Measurements from ENCODE around the gene KRTAP3-1.

The KRTAP3-1 gene

GRCh38 chr17:40997361-40997760, 11.6 kb downstream of the KRTAP3-1 start:
- no peaks in the 10 kb centered on the region for H3K27me3 ChIP-seq (ENCODE audit: insufficient read depth, low read depth)
- no peaks in the 10 kb centered on the region for H4K20me1 ChIP-seq (ENCODE audit: insufficient read depth)
- TF ChIP-seq CTCF (conservative IDR thresholded peaks at IDR 0.05; ENCODE audit: low read depth, low read length) = no peak
- no peaks in the 10 kb centered on the region for H3K4me1 ChIP-seq (ENCODE audit: low read depth, poor library complexity, severe bottlenecking)
- H3K79me2 ChIP-seq (ENCODE audit: insufficient read depth, low read depth) = no peaks in the 10 kb centered on the region
- no peak overlapping the region for H3K4me3 ChIP-seq (IDR thresholded peaks at IDR 0.05; ENCODE audit: insufficient read depth, low read depth, low read length)
- H3K36me3 ChIP-seq (ENCODE audit: insufficient read depth) = no peaks in the 10 kb centered on the region
- no peak overlapping the region for H3K27ac ChIP-seq
- no peak overlapping the region for H3K9ac ChIP-seq
- H3K4me2 ChIP-seq = no peak overlapping the region
- H2AFZ ChIP-seq (ENCODE audit: low read depth) = no peak overlapping the region

- H2AFZ ChIP-seq (ENCODE audit: low read depth) = no peak overlapping the region
- no peaks in the 10 kb centered on the region for H4K20me1 ChIP-seq (ENCODE audit: insufficient read depth)
- no peaks in the 10 kb centered on the region for H3K27me3 ChIP-seq (ENCODE audit: insufficient read depth, low read depth)
- no peak overlapping the region for H3K27ac ChIP-seq
- H3K4me1 ChIP-seq (ENCODE audit: low read depth, poor library complexity, severe bottlenecking) = no peaks in the 10 kb centered on the region
- H3K79me2 ChIP-seq (ENCODE audit: insufficient read depth, low read depth) = no peaks in the 10 kb centered on the region
- TF ChIP-seq CTCF (conservative IDR thresholded peaks at IDR 0.05; ENCODE audit: low read depth, low read length) = no peak
- H3K4me2 ChIP-seq = no peak overlapping the region
- no peaks in the 10 kb centered on the region for H3K36me3 ChIP-seq (ENCODE audit: insufficient read depth)
- no peak overlapping the region for H3K4me3 ChIP-seq (IDR thresholded peaks at IDR 0.05; ENCODE audit: insufficient read depth, low read depth, low read length)
- no peak overlapping the region for H3K9ac ChIP-seq
Measured at GRCh38 chr17:40996829-40997228, 12.1 kb downstream of the KRTAP3-1 start.

- Histone ChIP-seq H3K36me3 (ENCODE audit: insufficient read depth) (no peaks in the 10 kb centered on the region), H3K4me3 (IDR thresholded peaks at IDR 0.05; ENCODE audit: insufficient read depth, low read depth, low read length) (no peak overlapping the region), H3K27me3 (ENCODE audit: insufficient read depth, low read depth) (no peaks in the 10 kb centered on the region), H3K4me1 (ENCODE audit: low read depth, poor library complexity, severe bottlenecking) (no peaks in the 10 kb centered on the region), H3K79me2 (ENCODE audit: insufficient read depth, low read depth) (no peaks in the 10 kb centered on the region), H3K4me2 (no peak overlapping the region), H3K27ac (no peak overlapping the region), H4K20me1 (ENCODE audit: insufficient read depth) (no peaks in the 10 kb centered on the region), H2AFZ (ENCODE audit: low read depth) (no peak overlapping the region), H3K9ac (no peak overlapping the region)
- TF ChIP-seq CTCF (conservative IDR thresholded peaks at IDR 0.05; ENCODE audit: low read depth, low read length) = no peak
Measured at GRCh38 chr17:40995116-40995515, 13.8 kb downstream of the KRTAP3-1 start.

- H3K4me2 ChIP-seq = no peak within 1 kb of the TSS
- H3K27ac ChIP-seq = no peak within 1 kb of the TSS
- H3K36me3 ChIP-seq (ENCODE audit: insufficient read depth) = no peaks in the 10 kb centered on the region
- H2AFZ ChIP-seq (ENCODE audit: low read depth) = no peak within 1 kb of the TSS
- no peaks in the 10 kb centered on the region for H3K79me2 ChIP-seq (ENCODE audit: insufficient read depth, low read depth)
- H3K4me3 ChIP-seq (IDR thresholded peaks at IDR 0.05; ENCODE audit: insufficient read depth, low read depth, low read length) = no peak within 1 kb of the TSS
- H3K4me1 ChIP-seq (ENCODE audit: low read depth, poor library complexity, severe bottlenecking) = no peaks in the 10 kb centered on the region
- H4K20me1 ChIP-seq (ENCODE audit: insufficient read depth) = no peaks in the 10 kb centered on the region
- no peak within 1 kb of the TSS for H3K9ac ChIP-seq
- H3K27me3 ChIP-seq (ENCODE audit: insufficient read depth, low read depth) = no peaks in the 10 kb centered on the region
- TF ChIP-seq CTCF (conservative IDR thresholded peaks at IDR 0.05; ENCODE audit: low read depth, low read length) = no peak
Measured at GRCh38 chr17:40993839-40994238, 15.1 kb downstream of the KRTAP3-1 start, which contains the start of gene KRTAP3-3. TSS of gene KRTAP3-3 (minus strand) at chr17:40994164. CDS start at chr17:40994097, 67 bp downstream.
